ENCODE measurements around the gene PLEKHM3.

DNA sequence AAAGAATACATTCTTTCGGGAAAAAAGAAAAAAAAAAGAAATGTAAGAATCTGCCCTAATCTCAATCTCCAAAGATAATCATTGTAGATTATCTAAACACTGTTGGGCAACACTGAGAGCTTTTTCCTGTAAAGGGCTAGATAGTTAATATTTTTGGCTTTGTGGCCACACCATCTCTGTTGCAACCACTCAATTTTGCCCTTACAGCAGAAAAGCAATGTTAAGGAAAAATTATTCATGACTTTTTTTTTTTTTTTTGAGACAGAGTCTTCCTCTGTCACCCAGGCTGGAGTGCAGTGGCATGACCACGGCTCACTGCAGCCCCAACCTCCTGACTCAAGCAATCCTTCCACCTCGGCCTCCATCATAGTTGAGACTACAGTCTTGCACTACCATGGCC lies 238.3 kb downstream of the PLEKHM3 start:
- no peak for TF ChIP-seq CEBPB (IDR thresholded peaks at IDR 0.05)
- TF ChIP-seq CTCF (IDR thresholded peaks at IDR 0.05), result no peak
- TF ChIP-seq JUN (IDR thresholded peaks at IDR 0.05), result no peak
- TF ChIP-seq BCL3 (IDR thresholded peaks at IDR 0.05), result no peak
- TF ChIP-seq BHLHE40 (IDR thresholded peaks at IDR 0.05; ENCODE audit: low read depth, low read length), result no peak
- TF ChIP-seq USF2 (IDR thresholded peaks at IDR 0.05), result no peak
- TF ChIP-seq ZFP36 (IDR thresholded peaks at IDR 0.05; ENCODE audit: borderline replicate concordance, partially characterized antibody), result no peak
- no peak for TF ChIP-seq PBX3 (IDR thresholded peaks at IDR 0.05)
- TF ChIP-seq HDAC2 (IDR thresholded peaks at IDR 0.05), result no peak
- no peak for TF ChIP-seq SMC3 (IDR thresholded peaks at IDR 0.05)

Data from A549 (cell line).